COR-L47 (cell line): ENCODE results near the gene FBXW12.
"Not testable (repeated sequence)": the region's sequence is repeated elsewhere in the genome, so short reads cannot be mapped to it uniquely, and the experiment has no call there.

Experiments used
- DNase-seq: peaks from one replicate; lab custom pipeline; 2025; lab: John Stamatoyannopoulos, UW

The FBXW12 gene

GRCh38 chr3:48372862-48373435 is 930 bp downstream of the FBXW12 start:
- no peak for DNase-seq

DNA sequence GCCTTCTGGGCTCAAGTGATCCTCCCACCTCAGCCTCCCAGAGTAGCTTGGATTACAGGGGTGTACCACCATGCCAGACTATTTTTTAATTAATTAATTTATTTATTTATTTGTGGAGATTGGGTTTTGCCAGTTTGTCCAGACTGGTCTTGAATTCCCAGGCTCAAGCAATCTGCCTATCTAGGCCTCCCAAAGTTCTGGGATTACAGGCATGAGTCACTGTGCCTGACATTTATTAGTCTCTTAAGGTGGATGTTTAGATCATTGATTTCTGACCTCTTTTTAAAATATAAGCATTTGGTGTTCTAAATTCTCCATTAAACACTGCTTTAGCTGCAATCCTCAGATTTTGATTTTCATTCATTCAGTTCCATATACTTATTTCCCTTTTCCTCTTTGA is 15.6 kb downstream of the FBXW12 start:
- no peak for DNase-seq

- DNase-seq, result no peak
Measured at GRCh38 chr3:48388966-48389365, 16.9 kb downstream of the FBXW12 start.

DNA sequence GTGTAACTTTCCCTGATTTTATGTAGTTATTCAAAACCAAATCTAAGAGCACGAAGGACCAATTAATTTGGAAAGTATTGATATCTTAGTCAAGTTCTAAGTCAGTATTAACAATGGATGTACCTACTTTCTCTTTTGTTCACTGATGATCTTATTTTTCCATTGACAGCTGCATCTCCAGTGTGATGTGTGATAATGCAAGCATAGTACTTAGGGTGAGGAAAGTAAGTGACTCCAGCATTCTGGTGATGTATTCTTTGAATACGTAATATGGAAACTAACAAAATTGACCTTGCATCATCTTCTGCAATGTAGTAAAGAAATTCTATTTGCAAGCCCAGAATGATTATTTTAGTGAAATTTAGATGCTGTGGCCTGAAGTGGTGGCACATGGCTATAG is 22.4 kb downstream of the FBXW12 start:
- DNase-seq, result no peak

GRCh38 chr3:48395714-48396113 is 23.7 kb downstream of the FBXW12 start:
- DNase-seq, result no peak

DNA sequence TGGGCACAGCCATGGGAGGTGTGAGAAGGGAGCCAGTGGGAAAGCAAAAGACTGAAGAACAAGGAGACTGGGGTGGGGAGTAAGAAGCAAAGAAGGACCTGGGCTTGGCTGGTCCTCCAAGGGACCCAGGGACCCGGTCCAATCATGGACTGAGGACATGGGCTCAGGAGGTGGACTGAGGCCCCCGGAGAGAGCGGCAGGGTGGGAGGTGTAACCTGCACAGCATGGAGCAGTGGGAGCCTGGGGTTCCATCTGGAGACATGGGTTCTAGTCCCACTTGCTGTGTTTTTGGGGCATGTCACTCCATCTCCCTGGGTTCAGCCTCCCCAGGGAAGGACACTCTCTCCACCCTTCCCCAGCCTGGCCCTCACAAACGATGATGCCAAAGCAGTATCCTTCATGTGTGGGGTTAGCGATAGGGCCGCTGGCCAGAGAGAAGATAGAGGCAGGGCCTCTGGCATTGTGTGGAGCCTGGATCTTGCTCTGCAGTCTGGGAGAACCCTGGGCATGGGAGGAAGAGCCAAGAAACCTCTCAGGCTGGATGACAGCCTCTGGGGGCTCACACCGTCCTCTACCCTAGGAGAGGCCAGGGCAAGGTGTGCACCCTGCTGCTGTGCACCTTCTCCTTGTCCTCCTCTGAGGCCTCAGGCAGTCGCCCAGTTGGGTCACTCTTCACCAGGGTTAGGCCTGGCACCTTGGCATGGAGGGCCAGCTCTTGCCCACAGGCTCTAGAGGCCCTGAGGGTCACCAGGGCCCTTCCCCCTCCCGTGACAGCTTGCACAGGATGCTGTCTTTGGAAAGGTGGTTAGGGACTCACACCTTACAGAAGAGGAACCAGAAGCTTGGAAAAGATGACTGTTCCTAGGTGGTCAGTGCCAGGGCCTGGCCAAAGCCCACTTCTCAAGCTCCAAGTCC is 26.0 kb downstream of the FBXW12 start:
- no peak for DNase-seq

- DNase-seq, result no peak
Measured at GRCh38 chr3:48398701-48399386, 26.8 kb downstream of the FBXW12 start.

DNA sequence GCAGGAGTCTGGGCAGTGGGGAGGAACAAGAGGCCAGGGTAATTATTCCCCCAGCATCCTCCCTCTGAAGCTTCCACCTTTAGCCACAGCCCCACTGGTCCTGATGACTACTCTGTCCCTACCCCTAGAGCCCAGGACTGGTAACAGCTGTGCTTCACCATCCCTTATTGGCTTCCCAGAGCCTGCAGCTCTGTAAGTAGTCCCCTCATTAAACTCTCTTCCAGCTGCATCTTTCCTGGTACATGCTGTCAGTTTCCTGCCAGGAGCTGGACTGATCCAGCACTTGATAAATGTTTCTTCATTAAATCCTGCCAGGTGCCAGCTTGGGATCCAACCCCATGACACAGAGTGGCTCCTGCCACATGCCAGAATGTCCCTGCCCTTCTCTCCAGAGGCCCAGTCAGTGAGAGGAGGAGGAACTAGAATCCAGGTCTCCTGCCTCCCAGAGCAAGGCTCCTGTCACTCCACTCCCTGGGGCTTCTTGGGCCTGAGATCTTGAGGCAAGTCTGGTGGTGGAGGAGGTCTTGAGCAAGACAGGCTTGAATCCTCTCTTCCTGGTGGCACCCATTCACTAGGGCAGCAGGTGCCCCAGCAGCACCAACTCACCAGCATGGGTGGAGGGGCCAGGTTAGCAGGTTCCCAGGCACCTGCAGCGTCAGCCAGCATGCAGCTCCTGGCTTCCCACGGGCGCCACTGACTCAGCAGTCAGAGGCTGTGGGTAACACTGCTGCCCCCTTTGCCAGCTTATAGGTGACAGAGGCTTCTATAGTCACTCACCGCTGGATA is 27.6 kb downstream of the FBXW12 start:
- no peak for DNase-seq

- DNase-seq, result no peak
Measured at GRCh38 chr3:48400824-48401433, 28.9 kb downstream of the FBXW12 start.

- not testable (repeated sequence) for DNase-seq
Measured at GRCh38 chr3:48401434-48401901, 29.4 kb downstream of the FBXW12 start.

- DNase-seq, result no peak
Measured at GRCh38 chr3:48402281-48402732, 30.3 kb downstream of the FBXW12 start.

DNA sequence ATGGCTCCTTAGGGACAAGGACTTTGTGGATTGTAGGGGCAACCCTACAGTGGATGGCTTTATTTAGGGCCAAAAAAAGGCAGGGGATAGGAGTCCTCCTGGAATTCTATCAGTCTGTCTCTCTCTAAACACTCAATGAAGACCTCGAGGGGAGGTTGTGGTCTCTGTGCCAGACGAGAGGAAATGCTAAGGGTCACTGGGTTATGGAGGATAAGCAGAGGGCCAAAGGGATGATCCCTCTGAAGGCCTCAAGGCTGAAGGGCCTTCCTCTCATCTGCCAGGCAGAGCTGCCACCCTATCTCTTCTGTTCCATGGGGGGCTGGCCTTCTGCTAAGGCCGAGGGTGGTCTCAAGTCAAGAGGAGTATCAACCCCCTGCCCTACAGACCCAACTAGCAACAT is 30.9 kb downstream of the FBXW12 start:
- DNase-seq, result no peak

GRCh38 chr3:48403533-48404439 is 31.8 kb downstream of the FBXW12 start:
- no peak for DNase-seq

DNA sequence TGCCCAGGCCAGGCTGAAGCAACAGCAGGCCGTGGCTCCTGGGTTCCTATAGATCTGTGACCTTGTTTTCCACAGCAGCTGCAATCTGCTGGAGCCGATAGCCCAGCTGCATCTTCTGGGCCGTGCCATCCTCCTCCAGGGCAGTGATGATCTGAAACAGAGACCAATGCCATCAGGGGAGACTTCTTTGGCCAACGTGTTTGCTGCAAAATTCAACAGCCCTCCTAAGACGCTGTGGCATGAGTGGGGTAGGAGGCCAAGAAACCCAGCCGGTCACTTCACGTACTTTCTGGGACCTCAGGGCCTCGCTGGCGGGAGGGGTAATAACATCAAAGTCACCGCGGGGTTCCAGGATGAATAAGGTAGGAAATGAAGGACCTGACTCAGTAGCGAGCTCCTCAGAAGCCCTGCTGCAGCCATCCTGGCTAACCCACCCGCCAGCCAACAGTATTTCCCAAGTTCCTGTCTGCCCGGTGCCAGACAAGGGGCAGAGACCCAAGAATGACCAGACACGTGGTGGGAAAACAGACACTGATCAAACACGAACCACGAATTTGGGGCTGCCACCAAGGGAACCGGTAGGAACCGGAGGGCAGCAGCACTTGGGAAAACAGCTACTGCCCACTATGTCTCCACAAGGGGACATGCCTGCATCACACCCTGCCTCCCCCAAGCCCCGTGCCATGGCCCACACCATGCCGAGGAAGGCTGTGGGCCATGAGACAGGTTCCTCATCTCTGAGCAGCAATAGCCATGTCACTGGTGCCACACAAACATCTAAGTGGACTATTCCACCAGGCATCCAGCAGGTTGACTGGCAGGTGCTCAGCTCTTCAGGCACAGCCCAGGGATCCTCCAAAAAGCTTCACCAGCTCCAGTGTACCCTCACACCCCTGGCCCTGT is 32.7 kb downstream of the FBXW12 start:
- no peak for DNase-seq

- DNase-seq, result no peak
Measured at GRCh38 chr3:48405343-48405881, 33.4 kb downstream of the FBXW12 start.

- no peak for DNase-seq
Measured at GRCh38 chr3:48405971-48406370, 34.0 kb downstream of the FBXW12 start.

DNA sequence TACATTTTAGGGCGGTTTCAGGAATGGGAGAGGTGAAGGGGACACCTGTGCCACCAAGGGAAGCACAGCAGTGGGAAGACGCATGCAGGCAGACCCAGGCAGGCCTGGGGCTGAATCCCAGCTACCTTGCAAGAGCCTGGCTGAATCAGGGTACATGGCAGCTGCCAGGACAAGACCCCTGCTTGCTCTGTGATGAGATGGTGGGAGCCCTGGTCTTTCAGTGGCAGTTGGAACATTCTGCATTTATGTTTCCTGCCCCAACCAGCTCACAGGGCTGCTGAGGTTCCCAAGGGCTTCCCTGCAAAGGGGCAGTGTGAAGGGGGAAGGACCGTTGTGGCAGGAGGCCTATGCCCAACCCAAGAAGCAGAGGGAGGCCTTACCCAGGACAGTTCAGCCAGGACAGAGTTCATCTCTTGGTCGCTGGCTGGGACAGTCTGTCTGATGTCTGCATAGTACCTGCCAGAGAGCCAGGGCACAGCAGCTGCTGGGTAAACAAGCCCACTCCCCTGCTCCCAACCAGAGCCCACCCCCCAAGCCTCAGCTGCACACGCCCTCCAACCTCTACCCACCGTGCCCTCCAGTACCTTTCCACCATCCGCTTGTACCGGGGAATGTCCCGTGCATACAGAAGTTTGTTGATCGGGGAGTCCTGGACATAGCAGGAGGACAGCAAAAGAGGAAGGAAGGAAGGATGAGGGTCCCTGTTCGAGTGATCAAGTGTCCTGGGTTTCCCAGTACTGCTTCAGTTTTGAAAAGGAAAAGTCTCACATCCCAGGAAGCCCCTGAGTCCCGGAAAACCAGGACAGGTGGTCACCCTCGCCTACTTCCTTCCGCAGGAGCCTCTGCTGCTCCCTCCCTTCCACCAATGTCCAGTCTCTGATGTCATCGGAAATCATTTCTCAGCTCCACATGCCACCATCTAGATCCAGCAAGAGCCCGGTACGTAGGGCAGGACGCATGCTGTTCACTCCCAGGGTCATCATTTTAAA is 34.7 kb downstream of the FBXW12 start:
- DNase-seq, result no peak
